Skeletal muscle satellite cell (primary cell): ENCODE results near the gene TOGARAM2.

Experiments used
- H3K27me3 ChIP-seq: 2 replicates; pipeline ENCODE4 v1.7.0; 2013; ENCODE audit warnings: low read length; ENCODE audit not compliant: control insufficient read depth, insufficient read depth
- H3K36me3 ChIP-seq: 2 replicates; pipeline ENCODE4 v1.7.0; 2013; ENCODE audit warnings: mild to moderate bottlenecking, control low read depth, low read length; ENCODE audit not compliant: insufficient read depth
- H3K4me1 ChIP-seq: 2 replicates; pipeline ENCODE4 v1.7.0; 2013; ENCODE audit warnings: low read length; ENCODE audit not compliant: control insufficient read depth, insufficient read depth
- H3K4me2 ChIP-seq: 2 replicates; pipeline ENCODE4 v1.7.0; 2013; ENCODE audit warnings: mild to moderate bottlenecking, low read length
- H3K4me3 ChIP-seq: 2 replicates; pipeline ENCODE4 v1.7.0; 2013; ENCODE audit warnings: low read length
- H3K9ac ChIP-seq: 2 replicates; pipeline ENCODE4 v1.7.0; 2013; ENCODE audit warnings: mild to moderate bottlenecking, low read depth, low read length, moderate library complexity
- H3K9me3 ChIP-seq: replicated peaks from 2 replicates; pipeline ENCODE4 v1.7.0; 2013; ENCODE audit warnings: mild to moderate bottlenecking, control low read depth, low read length

Gene TOGARAM2

DNA sequence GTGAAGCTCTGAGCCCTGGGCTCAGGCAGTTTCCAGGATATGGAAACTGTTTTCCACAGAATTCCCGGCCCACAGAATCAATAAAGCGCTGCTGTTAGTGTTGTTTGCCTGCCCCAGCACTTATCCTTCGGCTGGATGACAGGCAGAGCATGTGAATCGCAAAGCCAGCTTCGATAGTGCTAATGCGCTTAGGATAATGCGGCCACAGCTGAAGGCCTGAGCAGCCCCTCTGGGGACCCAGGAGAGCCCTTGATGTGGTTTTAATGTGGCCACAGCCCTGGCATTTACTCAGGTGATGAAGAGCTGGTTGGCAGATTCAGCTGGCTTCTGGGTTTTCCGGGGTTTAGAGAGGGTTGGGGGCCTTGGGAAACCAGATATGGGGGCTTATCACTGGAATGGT lies 69.5 kb downstream of the TOGARAM2 start:
- H3K36me3 ChIP-seq, result no peaks in the 10 kb centered on the region
- no peak overlapping the region for H3K4me2 ChIP-seq
- peaks cover 7% of the 10 kb centered on the region for H3K4me1 ChIP-seq
- no peak overlapping the region for H3K4me3 ChIP-seq
- no peaks in the 10 kb centered on the region for H3K9me3 ChIP-seq
- peaks cover 3% of the 10 kb centered on the region for H3K27me3 ChIP-seq
- H3K9ac ChIP-seq, result no peak overlapping the region

- H3K9me3 ChIP-seq, result no peaks in the 10 kb centered on the region
- H3K27me3 ChIP-seq, result peaks cover 3% of the 10 kb centered on the region
- peaks cover 7% of the 10 kb centered on the region for H3K4me1 ChIP-seq
- H3K9ac ChIP-seq, result no peak overlapping the region
- H3K4me2 ChIP-seq, result no peak overlapping the region
- H3K4me3 ChIP-seq, result no peak overlapping the region
- no peaks in the 10 kb centered on the region for H3K36me3 ChIP-seq
Measured at GRCh38 chr2:29051730-29052129, 70.6 kb downstream of the TOGARAM2 start.

GRCh38 chr2:29052807-29053206 lies 71.7 kb downstream of the TOGARAM2 start:
- H3K9ac ChIP-seq, result no peak overlapping the region
- no peak overlapping the region for H3K4me2 ChIP-seq
- H3K36me3 ChIP-seq, result no peaks in the 10 kb centered on the region
- no peaks in the 10 kb centered on the region for H3K9me3 ChIP-seq
- no peak overlapping the region for H3K4me3 ChIP-seq
- peaks cover 3% of the 10 kb centered on the region for H3K27me3 ChIP-seq
- H3K4me1 ChIP-seq, result peaks cover 7% of the 10 kb centered on the region

DNA sequence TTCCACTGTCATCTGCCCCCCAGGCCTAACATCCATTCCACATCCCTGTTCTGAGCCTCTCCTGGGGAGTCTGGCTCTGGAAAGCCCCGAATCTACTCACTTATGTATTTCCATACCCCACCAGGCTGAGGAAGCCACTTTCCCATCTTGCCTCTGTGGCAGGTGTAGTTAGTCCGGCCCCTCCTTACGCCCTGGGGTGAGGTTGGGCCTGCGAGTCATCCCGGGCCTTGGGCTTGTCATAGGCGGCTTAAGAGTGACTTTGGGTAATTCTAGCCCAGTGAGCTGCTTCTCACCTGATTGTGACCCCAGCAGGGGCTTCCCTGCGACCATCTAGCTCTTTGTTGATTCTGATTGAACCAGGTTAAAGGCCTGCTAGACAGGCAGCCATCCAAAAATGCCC lies 72.1 kb downstream of the TOGARAM2 start:
- Histone ChIP-seq H3K27me3 (peaks cover 3% of the 10 kb centered on the region), H3K36me3 (no peaks in the 10 kb centered on the region), H3K4me3 (no peak overlapping the region), H3K9me3 (no peaks in the 10 kb centered on the region), H3K9ac (no peak overlapping the region), H3K4me1 (peaks cover 7% of the 10 kb centered on the region), H3K4me2 (no peak overlapping the region)

- H3K9me3 ChIP-seq, result no peaks in the 10 kb centered on the region
- H3K36me3 ChIP-seq, result no peaks in the 10 kb centered on the region
- no peak overlapping the region for H3K4me2 ChIP-seq
- H3K4me1 ChIP-seq, result peaks cover 7% of the 10 kb centered on the region
- no peak overlapping the region for H3K4me3 ChIP-seq
- H3K27me3 ChIP-seq, result peaks cover 3% of the 10 kb centered on the region
- H3K9ac ChIP-seq, result no peak overlapping the region
Measured at GRCh38 chr2:29053670-29054400, 72.7 kb downstream of the TOGARAM2 start.

DNA sequence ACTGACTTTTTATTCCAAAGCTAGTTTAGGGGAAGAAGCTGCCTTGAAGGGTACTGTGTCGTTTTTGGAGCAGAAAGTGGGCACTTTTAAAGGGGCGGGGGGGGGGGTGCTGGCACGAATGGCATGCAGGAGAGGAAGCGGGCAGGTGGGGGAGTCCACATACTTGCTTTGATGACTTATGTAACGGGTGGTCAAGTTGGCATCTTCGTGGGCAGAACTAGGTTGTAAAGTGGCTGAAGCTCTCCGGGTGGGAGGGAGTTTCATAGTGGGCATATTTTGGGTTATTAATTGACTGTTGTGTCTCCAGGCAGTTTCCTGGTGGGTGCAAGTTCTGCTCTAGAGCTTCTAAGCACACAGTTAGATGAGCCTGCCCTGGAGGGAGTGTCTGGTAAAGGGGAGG lies 73.3 kb downstream of the TOGARAM2 start:
- no peak overlapping the region for H3K9ac ChIP-seq
- peaks cover 3% of the 10 kb centered on the region for H3K27me3 ChIP-seq
- peaks cover 7% of the 10 kb centered on the region for H3K4me1 ChIP-seq
- H3K4me2 ChIP-seq, result no peak overlapping the region
- H3K4me3 ChIP-seq, result no peak overlapping the region
- no peaks in the 10 kb centered on the region for H3K9me3 ChIP-seq
- no peaks in the 10 kb centered on the region for H3K36me3 ChIP-seq

DNA sequence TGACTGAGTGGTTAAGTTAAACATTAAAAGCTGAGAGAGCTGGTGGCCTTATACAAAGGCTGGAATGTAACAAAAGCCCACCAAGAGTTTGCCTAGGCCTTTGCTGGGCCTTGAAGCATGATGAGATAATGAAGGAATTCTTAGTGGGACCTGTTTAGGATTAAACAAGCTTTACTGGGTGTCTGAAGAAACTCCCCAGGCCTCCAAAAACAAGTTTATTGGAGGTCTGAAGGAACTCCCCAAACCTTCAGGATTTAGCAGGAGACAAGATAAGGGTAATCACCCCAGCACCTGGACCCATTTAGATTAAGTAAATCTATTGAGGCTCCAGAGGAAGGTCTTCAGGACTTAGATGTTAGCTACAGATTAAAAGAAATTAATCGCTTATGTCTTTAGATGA lies 74.5 kb downstream of the TOGARAM2 start:
- Histone ChIP-seq H3K4me2 (no peak overlapping the region), H3K27me3 (peaks cover 3% of the 10 kb centered on the region), H3K4me1 (peaks cover 7% of the 10 kb centered on the region), H3K4me3 (no peak overlapping the region), H3K9ac (no peak overlapping the region), H3K36me3 (no peaks in the 10 kb centered on the region), H3K9me3 (no peaks in the 10 kb centered on the region)

DNA sequence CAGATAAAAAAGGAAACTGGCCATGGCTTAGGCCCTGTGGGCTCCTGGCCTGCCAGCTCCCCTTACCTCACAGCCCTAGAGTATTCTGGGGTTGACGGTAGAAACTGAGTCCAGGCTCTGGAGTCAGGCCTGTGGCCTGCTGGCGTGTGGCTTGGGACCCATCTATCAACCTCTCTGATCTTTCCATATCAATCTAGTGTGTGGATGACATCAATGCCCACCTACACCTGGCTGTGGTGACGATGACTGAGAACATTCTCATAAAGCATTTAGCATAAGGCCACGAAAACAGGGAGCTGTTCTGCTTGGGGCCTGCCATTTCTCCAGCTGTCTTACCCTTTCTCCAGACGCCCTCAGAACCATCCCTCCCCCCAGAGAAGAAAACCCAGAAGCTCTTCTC lies 75.4 kb downstream of the TOGARAM2 start:
- Histone ChIP-seq H3K9ac (no peak overlapping the region), H3K27me3 (peaks cover 6% of the 10 kb centered on the region), H3K4me2 (no peak overlapping the region), H3K9me3 (no peaks in the 10 kb centered on the region), H3K4me3 (no peak overlapping the region), H3K4me1 (peaks cover 7% of the 10 kb centered on the region), H3K36me3 (no peaks in the 10 kb centered on the region)

- no peaks in the 10 kb centered on the region for H3K36me3 ChIP-seq
- peaks cover 7% of the 10 kb centered on the region for H3K4me1 ChIP-seq
- H3K4me3 ChIP-seq, result no peak overlapping the region
- H3K27me3 ChIP-seq, result peaks cover 6% of the 10 kb centered on the region
- H3K9me3 ChIP-seq, result no peaks in the 10 kb centered on the region
- no peak overlapping the region for H3K9ac ChIP-seq
- H3K4me2 ChIP-seq, result no peak overlapping the region
Measured at GRCh38 chr2:29057006-29057405, 75.9 kb downstream of the TOGARAM2 start.

- no peak overlapping the region for H3K9ac ChIP-seq
- H3K9me3 ChIP-seq, result no peaks in the 10 kb centered on the region
- H3K36me3 ChIP-seq, result no peaks in the 10 kb centered on the region
- peaks cover 19% of the 10 kb centered on the region for H3K4me1 ChIP-seq
- H3K4me2 ChIP-seq, result no peak overlapping the region
- peaks cover 6% of the 10 kb centered on the region for H3K27me3 ChIP-seq
- no peak overlapping the region for H3K4me3 ChIP-seq
Measured at GRCh38 chr2:29059624-29060023, 78.5 kb downstream of the TOGARAM2 start.

DNA sequence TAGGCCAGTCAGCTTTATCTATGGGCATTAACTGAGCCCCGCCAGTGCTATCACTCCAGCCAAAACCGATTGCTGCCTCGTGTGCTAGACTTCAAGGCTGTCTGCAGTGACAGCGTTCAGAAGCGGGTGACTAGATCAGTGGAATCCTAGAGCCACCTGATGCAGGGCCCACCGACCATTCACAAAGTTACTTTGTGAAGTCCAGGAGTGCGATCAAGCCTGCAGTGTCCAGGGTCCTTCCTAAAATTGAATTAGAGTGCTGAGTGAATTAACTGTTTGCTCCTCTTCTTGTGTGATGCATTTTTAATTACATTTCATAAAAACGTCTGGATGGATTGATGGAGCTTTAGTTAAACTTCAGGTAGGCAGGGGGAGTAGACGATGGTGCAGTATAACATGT lies 79.3 kb downstream of the TOGARAM2 start:
- Histone ChIP-seq H3K4me2 (no peak overlapping the region), H3K9me3 (no peaks in the 10 kb centered on the region), H3K4me1 (peaks cover 19% of the 10 kb centered on the region), H3K36me3 (no peaks in the 10 kb centered on the region), H3K27me3 (peaks cover 6% of the 10 kb centered on the region), H3K4me3 (no peak overlapping the region), H3K9ac (no peak overlapping the region)

DNA sequence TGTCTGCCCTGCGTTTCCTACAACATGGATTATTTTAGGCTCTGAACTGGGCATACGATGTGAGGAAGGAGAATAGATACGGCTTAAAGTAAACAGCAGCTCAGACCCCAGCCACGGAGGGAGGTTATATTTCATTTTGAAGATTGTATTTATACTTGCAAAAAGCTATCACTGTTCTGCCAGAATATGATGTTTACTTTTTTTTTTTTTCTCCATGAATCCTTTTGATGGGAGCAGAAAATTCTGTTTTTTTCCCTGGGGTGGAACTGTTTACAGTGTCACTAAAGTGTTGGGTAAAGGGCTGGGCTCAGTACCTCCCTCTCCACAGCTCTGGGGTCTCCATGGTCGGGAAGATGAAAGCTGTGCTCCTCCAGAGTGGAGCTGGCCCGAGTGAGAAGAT lies 80.1 kb downstream of the TOGARAM2 start:
- Histone ChIP-seq H3K27me3 (peaks cover 6% of the 10 kb centered on the region), H3K4me1 (peaks cover 19% of the 10 kb centered on the region), H3K4me2 (no peak overlapping the region), H3K9me3 (no peaks in the 10 kb centered on the region), H3K9ac (no peak overlapping the region), H3K4me3 (no peak overlapping the region), H3K36me3 (no peaks in the 10 kb centered on the region)
